Ishikawa (cell line): ENCODE results near the gene TDG.

ENCODE experiments used
- CEBPB ChIP-seq: IDR thresholded peaks from 2 replicates; pipeline ENCODE4 v1.6.1; 2012
- CREB1 ChIP-seq: IDR thresholded peaks from 2 replicates; pipeline ENCODE4 v1.6.1; 2012; ENCODE audit warnings: low read depth
- EGR1 ChIP-seq: IDR thresholded peaks from 2 replicates; pipeline ENCODE4 v1.6.1; 2012
- EP300 ChIP-seq: IDR thresholded peaks from 2 replicates; pipeline ENCODE4 v1.6.1; 2012; ENCODE audit warnings: borderline replicate concordance
- FOXM1 ChIP-seq: IDR thresholded peaks from 2 replicates; pipeline ENCODE4 v1.6.1; 2012; ENCODE audit warnings: low read depth, borderline replicate concordance
- NFIC ChIP-seq: IDR thresholded peaks from 2 replicates; pipeline ENCODE4 v1.6.1; 2012
- RAD21 ChIP-seq: IDR thresholded peaks from 2 replicates; pipeline ENCODE4 v1.6.1; 2012; ENCODE audit warnings: low read depth
- TAF1 ChIP-seq: IDR thresholded peaks from 2 replicates; pipeline ENCODE4 v1.6.1; 2012; ENCODE audit warnings: low read depth, mild to moderate bottlenecking
- TCF12 ChIP-seq: IDR thresholded peaks from 2 replicates; pipeline ENCODE4 v1.6.1; 2012; ENCODE audit warnings: low read depth
- TEAD4 ChIP-seq: IDR thresholded peaks from 2 replicates; pipeline ENCODE4 v1.6.1; 2012
- YY1 ChIP-seq: IDR thresholded peaks from 2 replicates; pipeline ENCODE4 v1.6.1; 2012; ENCODE audit warnings: low read depth
- ZBTB7A ChIP-seq: IDR thresholded peaks from 2 replicates; pipeline ENCODE4 v1.6.1; 2012; ENCODE audit warnings: low read depth
- TF ChIP-seq, protein P1 (sequence below): IDR thresholded peaks from 2 replicates; pipeline ENCODE4 v1.6.1; 2012
- TF ChIP-seq, protein P2 (sequence below): IDR thresholded peaks from 2 replicates; pipeline ENCODE4 v1.6.1; 2012
- TF ChIP-seq, protein P3 (sequence below): IDR thresholded peaks from 2 replicates; pipeline ENCODE4 v1.6.1; 2012; ENCODE audit warnings: low read depth, mild to moderate bottlenecking

Gene TDG

DNA sequence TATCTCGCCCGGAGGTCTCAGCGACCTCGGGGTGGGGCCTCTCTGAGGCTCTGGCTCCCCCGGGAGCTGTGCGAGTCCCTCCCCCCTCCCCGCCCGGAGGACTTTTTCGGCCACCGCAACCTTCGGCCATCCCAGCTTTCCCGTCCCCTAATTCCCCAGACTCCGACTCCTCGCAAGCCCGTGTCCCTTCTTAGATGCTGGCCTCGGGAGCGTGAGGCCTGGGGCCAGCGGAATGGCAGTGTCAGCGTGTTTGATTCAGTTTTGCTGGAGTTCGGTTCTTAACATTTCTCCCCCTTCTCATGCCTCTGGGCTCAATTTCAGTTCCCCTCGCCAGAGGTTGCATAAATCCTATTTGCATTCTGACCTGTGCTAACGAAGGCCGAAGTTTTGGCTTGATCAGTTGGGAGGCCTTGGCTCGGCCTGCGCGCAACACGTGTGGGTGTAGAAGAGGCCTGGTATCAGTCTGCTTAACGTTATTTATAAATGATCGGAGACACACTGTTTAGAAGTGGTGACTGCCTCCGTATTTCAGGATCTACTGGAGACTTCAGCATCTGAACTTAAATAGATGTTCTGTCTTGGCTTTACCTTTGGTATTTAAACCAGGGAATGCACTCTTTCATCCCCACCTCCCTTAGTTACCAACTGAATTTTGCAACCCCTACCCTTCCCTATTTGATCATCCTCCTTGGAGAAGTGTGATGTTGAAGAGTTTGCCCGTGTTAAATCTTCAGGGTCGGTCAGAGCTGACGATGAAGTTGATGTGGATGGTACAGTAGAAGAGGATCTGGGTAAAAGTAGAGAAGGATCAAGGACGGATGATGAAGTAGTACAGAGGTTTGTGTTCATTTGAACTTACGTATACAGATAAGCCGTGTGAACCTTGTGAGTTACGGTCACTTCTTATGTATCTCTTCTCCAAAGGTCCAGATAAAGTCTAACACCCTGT, 34.6 kb upstream of the TDG start:
- no peak; the same call in 1 of the 2 replicates for TF ChIP-seq TAF1
- TF ChIP-seq, protein P1, sequence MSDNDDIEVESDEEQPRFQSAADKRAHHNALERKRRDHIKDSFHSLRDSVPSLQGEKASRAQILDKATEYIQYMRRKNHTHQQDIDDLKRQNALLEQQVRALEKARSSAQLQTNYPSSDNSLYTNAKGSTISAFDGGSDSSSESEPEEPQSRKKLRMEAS, result peak; percentile 60; the same call in 1 of the 2 replicates

DNA sequence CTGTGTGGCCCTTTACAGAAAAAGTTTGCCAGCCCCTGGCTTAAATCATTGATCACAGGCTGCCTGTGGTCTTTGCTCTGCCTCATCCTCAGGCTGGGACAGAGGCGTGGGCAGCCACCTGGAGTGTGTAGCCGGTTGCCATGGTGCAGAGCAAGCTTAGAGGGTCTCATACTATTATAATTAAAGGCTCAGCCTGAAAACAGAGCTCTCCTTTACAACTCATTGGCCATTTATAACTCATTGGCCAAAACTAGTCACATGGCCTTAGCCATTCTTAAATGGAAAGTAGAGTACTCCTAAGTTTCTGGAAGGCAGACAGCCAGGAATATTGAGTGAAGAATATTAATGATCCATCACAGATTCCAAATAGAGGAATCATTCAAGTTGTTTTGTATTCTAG, 32.4 kb upstream of the TDG start:
- TF ChIP-seq, protein P1, result no peak
- TF ChIP-seq, protein P2, sequence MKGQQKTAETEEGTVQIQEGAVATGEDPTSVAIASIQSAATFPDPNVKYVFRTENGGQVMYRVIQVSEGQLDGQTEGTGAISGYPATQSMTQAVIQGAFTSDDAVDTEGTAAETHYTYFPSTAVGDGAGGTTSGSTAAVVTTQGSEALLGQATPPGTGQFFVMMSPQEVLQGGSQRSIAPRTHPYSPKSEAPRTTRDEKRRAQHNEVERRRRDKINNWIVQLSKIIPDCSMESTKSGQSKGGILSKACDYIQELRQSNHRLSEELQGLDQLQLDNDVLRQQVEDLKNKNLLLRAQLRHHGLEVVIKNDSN, result peak; percentile 63

DNA sequence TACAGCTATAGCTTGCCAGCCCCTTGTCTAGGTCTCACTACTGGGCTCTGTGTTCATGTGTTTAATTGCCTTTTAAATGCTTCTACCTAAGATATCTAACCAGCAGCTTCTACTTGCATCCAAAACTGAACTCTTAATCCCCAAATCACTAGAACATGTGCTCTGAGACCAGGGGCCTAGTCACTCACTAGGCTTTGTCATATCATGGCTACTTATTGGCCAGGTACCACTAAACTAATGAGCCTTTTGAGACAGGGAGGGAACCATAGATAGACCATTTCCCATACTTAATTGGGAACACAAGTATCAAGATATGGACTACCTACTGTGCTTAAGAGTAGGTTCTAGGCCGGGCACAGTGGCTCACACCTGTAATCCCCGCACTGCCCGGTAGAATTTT, 29.0 kb upstream of the TDG start:
- TF ChIP-seq, protein P1, result no peak
- TF ChIP-seq EGR1, result no peak
- no peak for TF ChIP-seq YY1
- no peak for TF ChIP-seq FOXM1
- TF ChIP-seq TAF1, result no peak
- no peak for TF ChIP-seq EP300
- no peak for TF ChIP-seq TCF12
- TF ChIP-seq, protein P3, sequence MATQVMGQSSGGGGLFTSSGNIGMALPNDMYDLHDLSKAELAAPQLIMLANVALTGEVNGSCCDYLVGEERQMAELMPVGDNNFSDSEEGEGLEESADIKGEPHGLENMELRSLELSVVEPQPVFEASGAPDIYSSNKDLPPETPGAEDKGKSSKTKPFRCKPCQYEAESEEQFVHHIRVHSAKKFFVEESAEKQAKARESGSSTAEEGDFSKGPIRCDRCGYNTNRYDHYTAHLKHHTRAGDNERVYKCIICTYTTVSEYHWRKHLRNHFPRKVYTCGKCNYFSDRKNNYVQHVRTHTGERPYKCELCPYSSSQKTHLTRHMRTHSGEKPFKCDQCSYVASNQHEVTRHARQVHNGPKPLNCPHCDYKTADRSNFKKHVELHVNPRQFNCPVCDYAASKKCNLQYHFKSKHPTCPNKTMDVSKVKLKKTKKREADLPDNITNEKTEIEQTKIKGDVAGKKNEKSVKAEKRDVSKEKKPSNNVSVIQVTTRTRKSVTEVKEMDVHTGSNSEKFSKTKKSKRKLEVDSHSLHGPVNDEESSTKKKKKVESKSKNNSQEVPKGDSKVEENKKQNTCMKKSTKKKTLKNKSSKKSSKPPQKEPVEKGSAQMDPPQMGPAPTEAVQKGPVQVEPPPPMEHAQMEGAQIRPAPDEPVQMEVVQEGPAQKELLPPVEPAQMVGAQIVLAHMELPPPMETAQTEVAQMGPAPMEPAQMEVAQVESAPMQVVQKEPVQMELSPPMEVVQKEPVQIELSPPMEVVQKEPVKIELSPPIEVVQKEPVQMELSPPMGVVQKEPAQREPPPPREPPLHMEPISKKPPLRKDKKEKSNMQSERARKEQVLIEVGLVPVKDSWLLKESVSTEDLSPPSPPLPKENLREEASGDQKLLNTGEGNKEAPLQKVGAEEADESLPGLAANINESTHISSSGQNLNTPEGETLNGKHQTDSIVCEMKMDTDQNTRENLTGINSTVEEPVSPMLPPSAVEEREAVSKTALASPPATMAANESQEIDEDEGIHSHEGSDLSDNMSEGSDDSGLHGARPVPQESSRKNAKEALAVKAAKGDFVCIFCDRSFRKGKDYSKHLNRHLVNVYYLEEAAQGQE, result no peak
- no peak for TF ChIP-seq CREB1

DNA sequence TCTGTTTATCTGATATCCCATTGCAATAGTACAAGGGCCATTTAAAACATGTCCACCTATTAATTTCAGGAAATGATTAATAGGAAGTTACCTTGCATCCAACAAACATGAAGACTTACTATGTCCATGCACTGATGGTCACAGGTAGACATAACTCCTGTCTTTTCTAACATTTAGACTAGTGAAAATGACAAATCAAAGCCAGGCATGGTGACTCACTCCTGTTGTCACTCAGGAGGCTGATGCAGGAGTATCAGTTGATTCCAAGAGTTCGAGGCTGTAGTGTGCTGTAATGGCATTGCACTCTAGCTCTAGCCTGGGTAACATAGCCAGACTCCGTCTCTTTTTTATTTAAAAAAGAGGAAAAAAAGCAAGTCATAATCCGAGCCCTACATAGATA, 20.7 kb upstream of the TDG start:
- no peak for TF ChIP-seq CEBPB
- TF ChIP-seq CREB1, result no peak
- TF ChIP-seq EP300, result no peak
- no peak for TF ChIP-seq RAD21
- TF ChIP-seq TCF12, result no peak
- TF ChIP-seq TEAD4, result no peak
- TF ChIP-seq FOXM1, result no peak
- TF ChIP-seq, protein P2, result no peak
- TF ChIP-seq, protein P1, result no peak
- TF ChIP-seq ZBTB7A, result no peak
- TF ChIP-seq YY1, result no peak

DNA sequence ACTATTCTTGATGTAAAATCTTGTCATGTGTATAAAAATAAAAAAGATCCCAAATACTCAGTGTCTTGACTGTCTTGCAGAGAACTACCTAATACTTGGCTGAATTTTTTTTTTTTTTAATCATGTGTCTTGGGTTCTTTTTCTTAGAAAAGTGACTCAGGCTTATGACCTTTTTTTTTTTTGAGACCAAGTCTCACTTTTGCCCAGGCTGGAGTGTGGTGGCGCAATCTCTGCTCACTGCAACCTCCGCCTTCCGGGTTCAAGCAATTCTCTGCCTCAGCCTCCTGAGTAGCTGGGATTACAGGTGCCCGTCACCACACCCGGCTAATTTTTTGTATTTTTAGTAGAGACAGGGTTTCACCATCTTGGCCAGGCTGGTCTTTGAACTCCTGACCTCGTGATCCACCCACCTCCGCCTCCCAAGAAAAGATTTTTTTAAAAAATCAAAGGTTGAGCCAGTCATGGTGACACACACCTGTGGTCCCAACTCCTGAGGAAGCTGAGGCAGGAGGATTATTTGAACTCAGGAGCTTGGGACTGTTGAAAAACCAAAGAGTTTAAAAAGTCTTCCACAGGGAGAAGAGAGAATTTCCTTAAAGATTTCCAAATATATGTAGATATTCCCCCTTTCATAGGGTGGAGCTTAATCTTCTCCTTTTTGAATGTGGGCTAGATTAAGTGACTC, 17.7 kb upstream of the TDG start:
- no peak for TF ChIP-seq EGR1

DNA sequence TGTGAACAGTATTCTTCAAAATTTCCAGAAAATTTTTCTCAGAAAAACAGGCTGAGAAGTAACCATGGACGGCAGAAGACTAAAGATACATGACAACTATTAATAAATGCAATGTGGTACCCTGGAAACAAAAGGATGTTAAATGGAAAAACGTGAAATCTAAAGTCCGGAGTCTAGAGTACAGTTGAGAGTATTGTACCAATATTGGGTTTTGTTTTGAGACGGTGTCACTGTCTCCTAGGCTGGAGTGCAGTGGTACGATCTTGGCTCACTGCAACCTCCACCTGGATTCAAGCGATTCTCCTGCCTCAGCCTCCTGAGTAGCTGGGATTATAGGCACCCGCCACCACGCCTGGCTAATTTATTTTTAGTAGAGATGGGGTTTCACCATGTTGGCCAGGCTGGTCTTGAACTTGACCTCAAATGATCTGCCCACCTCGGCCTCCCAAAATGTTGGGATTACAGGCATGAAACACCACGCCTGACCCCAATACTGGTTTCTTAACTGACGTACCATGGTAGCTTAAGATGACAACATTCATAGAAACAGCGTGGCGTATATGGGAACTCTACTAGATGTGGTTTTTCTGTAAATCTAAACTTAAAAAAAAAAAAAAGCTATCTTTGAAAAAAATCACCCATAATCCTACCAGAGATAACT, 16.8 kb upstream of the TDG start:
- no peak for TF ChIP-seq NFIC
- no peak for TF ChIP-seq CREB1
- TF ChIP-seq, protein P1, result no peak
- TF ChIP-seq YY1, result no peak
- no peak for TF ChIP-seq TEAD4

DNA sequence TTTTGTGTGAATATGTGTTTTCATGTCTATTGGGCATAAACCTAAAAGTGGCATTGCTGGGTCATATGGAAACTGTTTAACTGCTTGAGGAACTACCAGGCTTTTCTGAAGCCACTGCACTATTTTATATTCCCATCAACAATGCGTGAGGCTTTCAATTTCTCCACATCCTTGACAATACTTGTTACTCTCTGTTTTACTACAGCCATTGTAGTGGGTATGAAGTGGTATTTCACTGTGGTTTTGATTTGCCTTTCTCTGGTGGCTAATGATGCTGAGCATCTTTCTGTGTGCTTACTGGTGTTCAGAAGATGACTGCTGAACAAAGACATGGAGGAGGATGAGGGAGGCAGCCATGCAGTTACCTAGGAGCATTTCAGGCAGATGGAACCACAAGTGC, 13.2 kb upstream of the TDG start:
- TF ChIP-seq CREB1 (no peak), TAF1 (no peak), EP300 (no peak), TCF12 (no peak), CEBPB (no peak), NFIC (no peak), ZBTB7A (no peak), FOXM1 (no peak), YY1 (no peak), TEAD4 (no peak), RAD21 (no peak)
- TF ChIP-seq, protein P3, result no peak
- TF ChIP-seq, protein P1, result no peak
- TF ChIP-seq, protein P2, result no peak
